ENCODE data around the gene MAD2L2. TPM values are rescaled to one million over a fixed set of nuclear protein-coding genes. Genes with fewer than 3 reads are reported as not detected.

MAD2L2 gene
- 111 TPM for polyA plus RNA-seq (2012; ENCODE audit: insufficient read length, low read depth)

DNA sequence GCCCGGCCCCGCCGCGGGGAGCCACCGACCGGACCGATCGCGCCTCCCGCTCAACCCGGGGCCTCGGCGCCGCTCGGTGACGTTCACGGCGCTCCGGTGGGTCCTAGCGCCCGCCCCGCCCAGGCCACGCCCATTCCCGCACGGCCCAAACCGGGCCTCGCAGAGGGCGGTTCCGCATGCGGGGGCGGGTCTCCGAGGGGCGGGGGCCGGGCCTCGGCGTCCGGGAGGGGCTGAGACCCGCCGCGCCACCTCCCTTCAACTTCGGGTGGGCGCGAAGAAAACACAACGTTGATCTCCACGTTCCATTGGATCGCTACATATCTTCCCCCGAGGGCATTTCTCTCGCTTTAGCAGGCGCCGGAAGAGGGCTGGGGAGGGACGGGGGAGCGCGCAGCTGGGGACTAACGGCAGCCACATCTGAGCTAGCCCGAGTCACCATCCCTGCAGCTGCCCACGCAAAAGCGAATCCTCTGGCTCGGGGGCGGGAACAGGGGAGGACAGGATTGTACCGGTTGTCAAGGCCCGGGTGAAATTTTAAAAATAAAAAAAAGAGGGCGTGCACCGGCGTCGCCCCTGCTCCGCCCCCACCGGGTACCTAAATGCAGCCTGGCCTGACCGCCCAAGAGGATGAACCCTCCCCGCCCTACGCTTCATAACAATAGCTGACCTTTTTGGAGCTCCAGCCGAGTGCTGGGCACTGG lies at the start of gene MAD2L2:
Gene MAD2L2, minus strand, starts transcription at position 78 of the 701 bp plus-strand sequence. CDS start 547 bp downstream, outside the sequence.
- no peak for TF ChIP-seq TAF1 (IDR thresholded peaks at IDR 0.05; ENCODE audit: borderline replicate concordance, insufficient read depth, low read length)
- peak; percentile 84 for TF ChIP-seq FOXP2 (optimal IDR thresholded peaks at IDR 0.05; ENCODE audit: borderline replicate concordance, extremely low read depth, extremely low read length, insufficient read depth)
- peak; percentile 60; the same call in 1 of the 2 replicates for TF ChIP-seq POLR2AphosphoS5 (IDR thresholded peaks at IDR 0.05; ENCODE audit: low read depth, low read length)

DNA sequence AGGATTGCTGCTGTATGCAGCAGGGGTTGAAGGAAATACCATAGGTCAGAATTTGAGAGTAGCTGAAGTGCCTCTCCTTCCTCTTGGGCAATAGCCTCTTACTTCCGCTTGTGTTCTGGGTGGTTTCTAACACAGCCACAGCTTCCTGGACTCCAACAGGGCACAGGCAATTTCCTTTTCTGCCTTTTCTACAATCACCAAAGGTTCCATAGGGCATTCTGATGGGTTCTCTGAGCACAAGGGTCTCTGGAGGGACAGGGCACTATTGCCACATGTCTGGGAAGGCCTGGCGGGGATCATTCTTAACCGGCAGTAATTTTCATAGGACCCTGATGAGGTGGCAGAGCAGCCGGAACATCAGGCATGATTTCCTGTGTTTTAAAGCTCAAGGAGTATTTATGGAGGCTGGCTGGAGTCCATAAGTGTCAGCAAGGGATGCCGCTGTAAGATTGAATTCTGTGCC lies 49.5 kb upstream of the MAD2L2 start:
- TF ChIP-seq FOXP2 (optimal IDR thresholded peaks at IDR 0.05; ENCODE audit: borderline replicate concordance, extremely low read depth, extremely low read length, insufficient read depth) (no peak), POLR2AphosphoS5 (IDR thresholded peaks at IDR 0.05; ENCODE audit: low read depth, low read length) (no peak), TAF1 (IDR thresholded peaks at IDR 0.05; ENCODE audit: borderline replicate concordance, insufficient read depth, low read length) (no peak), SIN3A (IDR thresholded peaks at IDR 0.05; ENCODE audit: borderline replicate concordance, insufficient read depth, low read length) (no peak)
- TF ChIP-seq, protein P1, sequence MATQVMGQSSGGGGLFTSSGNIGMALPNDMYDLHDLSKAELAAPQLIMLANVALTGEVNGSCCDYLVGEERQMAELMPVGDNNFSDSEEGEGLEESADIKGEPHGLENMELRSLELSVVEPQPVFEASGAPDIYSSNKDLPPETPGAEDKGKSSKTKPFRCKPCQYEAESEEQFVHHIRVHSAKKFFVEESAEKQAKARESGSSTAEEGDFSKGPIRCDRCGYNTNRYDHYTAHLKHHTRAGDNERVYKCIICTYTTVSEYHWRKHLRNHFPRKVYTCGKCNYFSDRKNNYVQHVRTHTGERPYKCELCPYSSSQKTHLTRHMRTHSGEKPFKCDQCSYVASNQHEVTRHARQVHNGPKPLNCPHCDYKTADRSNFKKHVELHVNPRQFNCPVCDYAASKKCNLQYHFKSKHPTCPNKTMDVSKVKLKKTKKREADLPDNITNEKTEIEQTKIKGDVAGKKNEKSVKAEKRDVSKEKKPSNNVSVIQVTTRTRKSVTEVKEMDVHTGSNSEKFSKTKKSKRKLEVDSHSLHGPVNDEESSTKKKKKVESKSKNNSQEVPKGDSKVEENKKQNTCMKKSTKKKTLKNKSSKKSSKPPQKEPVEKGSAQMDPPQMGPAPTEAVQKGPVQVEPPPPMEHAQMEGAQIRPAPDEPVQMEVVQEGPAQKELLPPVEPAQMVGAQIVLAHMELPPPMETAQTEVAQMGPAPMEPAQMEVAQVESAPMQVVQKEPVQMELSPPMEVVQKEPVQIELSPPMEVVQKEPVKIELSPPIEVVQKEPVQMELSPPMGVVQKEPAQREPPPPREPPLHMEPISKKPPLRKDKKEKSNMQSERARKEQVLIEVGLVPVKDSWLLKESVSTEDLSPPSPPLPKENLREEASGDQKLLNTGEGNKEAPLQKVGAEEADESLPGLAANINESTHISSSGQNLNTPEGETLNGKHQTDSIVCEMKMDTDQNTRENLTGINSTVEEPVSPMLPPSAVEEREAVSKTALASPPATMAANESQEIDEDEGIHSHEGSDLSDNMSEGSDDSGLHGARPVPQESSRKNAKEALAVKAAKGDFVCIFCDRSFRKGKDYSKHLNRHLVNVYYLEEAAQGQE (IDR thresholded peaks at IDR 0.05; ENCODE audit: insufficient read depth in 1 of 2, low read depth in 2 of 2, low read length in 2 of 2): no peak

DNA sequence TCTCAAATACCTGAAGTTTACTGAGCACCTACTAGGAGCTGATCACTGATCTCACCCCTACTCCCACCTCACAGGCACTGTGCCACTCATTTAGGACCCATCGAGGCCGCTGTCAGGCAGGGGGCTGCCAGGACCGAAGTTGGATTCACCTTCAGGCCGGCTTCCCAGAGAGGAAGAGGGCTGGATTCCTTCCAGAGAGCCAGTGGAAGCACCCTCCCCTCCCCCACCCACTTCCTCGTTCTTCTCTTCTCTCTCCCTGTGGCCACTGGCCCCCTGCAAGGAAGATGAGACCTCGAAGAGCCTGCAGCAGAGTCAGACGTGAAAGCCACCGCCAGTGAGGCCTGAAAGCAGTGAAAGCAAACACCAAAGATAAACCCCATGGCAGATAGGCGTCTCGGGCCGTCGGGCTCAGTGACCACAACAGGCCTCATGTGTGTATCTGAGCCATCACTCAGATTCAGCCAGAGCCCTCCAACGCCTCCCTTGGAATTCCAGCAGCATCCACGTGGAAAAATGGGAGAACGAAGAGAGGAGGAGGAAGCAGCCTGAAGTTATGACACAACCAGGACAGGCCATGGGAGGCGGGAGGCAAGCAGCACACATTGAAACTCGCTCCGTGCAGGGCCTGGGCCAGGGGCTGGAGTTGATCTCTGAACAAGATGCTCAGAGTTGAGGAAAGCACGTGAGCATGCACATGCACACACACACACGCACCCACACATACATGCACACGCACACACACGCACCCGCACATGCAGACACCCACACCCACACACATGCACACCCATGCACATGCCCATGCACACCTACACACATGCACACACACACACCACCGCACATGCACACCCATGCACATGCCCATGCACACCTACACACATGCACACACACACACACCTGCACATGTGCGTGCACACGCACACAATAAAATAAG lies 48.8 kb upstream of the MAD2L2 start:
- TF ChIP-seq, protein P1 (IDR thresholded peaks at IDR 0.05; ENCODE audit: insufficient read depth in 1 of 2, low read depth in 2 of 2, low read length in 2 of 2): no peak
- TF ChIP-seq SIN3A (IDR thresholded peaks at IDR 0.05; ENCODE audit: borderline replicate concordance, insufficient read depth, low read length) (no peak), FOXP2 (optimal IDR thresholded peaks at IDR 0.05; ENCODE audit: borderline replicate concordance, extremely low read depth, extremely low read length, insufficient read depth) (no peak)

DNA sequence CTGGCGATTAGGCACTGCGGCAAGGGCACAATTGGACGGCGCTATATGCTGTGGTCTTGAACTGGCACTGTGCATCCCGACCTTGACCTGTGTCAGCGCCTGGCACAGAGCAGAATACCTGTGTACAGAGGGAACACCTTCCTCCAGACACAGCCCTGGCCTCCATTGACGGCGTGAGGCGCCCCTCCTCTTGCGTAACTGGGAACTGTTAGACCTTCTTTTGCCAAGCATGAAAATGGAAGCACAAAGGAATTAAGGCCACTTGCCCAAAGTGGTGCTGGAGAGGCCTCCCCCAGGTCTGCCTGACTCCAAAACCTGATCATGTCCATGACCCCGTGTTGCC lies 48.2 kb upstream of the MAD2L2 start:
- TF ChIP-seq SIN3A (IDR thresholded peaks at IDR 0.05; ENCODE audit: borderline replicate concordance, insufficient read depth, low read length): no peak
- no peak for TF ChIP-seq FOXP2 (optimal IDR thresholded peaks at IDR 0.05; ENCODE audit: borderline replicate concordance, extremely low read depth, extremely low read length, insufficient read depth)
- no peak for TF ChIP-seq POLR2AphosphoS5 (IDR thresholded peaks at IDR 0.05; ENCODE audit: low read depth, low read length)
- TF ChIP-seq, protein P1 (IDR thresholded peaks at IDR 0.05; ENCODE audit: insufficient read depth in 1 of 2, low read depth in 2 of 2, low read length in 2 of 2): no peak
- TF ChIP-seq TAF1 (IDR thresholded peaks at IDR 0.05; ENCODE audit: borderline replicate concordance, insufficient read depth, low read length): no peak

DNA sequence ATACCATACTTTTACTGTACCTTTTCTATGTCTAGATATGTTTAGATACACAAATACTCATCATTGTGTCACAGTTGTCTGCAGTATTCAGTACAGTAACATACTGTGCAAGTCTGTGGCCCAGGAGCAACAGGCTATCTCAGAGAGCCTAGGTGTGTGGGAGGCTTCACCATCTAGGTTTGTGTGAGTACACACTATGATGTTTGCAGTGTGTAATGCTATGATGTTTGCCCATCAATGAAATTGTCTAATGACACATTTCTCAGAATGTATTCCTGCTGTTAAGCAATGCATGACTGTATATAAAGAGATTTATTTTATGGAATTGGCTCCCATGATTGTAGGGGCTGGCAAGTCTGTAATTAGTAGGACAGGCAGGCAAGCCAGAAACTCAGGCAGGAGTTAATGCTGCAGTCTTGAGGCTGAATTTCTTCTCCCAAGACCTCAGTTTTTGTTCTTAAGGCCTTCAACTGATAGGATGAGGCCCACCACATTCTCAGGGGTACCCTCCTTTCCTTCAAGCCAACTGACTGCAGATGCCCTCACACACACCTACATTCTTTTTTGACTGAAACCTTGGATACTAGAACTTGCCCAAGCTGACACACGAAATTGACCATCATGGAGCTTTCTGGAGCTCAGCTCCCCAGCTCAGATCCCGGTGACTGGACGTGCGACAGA lies 47.3 kb upstream of the MAD2L2 start:
- TF ChIP-seq SIN3A (IDR thresholded peaks at IDR 0.05; ENCODE audit: borderline replicate concordance, insufficient read depth, low read length): no peak
- no peak for TF ChIP-seq TAF1 (IDR thresholded peaks at IDR 0.05; ENCODE audit: borderline replicate concordance, insufficient read depth, low read length)
- no peak for TF ChIP-seq POLR2AphosphoS5 (IDR thresholded peaks at IDR 0.05; ENCODE audit: low read depth, low read length)
- TF ChIP-seq, protein P1 (IDR thresholded peaks at IDR 0.05; ENCODE audit: insufficient read depth in 1 of 2, low read depth in 2 of 2, low read length in 2 of 2): no peak
- TF ChIP-seq FOXP2 (optimal IDR thresholded peaks at IDR 0.05; ENCODE audit: borderline replicate concordance, extremely low read depth, extremely low read length, insufficient read depth): no peak

Data from PFSK-1 (cell line).